GM21447 (cell line): ENCODE results near the gene NKD1.
"Not testable (repeated sequence)": the region's sequence is repeated elsewhere in the genome, so short reads cannot be mapped to it uniquely, and the experiment has no call there.

ENCODE experiments used
- ATAC-seq: cut with Tn5 transposase; IDR thresholded peaks from one replicate; pipeline ENCODE4 v1.9.1; 2021; ENCODE audit not compliant: unreplicated experiment

NKD1 gene

GRCh38 chr16:50536258-50536645, 11.9 kb upstream of the NKD1 start:
- not testable (repeated sequence) for ATAC-seq

- ATAC-seq = no peak
These were observed 10.5 kb upstream of the NKD1 start for GRCh38 chr16:50537533-50538290.

- ATAC-seq = no peak
These were observed 9.7 kb upstream of the NKD1 start for GRCh38 chr16:50538411-50539052.

GRCh38 chr16:50539053-50539695, 9.0 kb upstream of the NKD1 start:
- no peak for ATAC-seq

DNA sequence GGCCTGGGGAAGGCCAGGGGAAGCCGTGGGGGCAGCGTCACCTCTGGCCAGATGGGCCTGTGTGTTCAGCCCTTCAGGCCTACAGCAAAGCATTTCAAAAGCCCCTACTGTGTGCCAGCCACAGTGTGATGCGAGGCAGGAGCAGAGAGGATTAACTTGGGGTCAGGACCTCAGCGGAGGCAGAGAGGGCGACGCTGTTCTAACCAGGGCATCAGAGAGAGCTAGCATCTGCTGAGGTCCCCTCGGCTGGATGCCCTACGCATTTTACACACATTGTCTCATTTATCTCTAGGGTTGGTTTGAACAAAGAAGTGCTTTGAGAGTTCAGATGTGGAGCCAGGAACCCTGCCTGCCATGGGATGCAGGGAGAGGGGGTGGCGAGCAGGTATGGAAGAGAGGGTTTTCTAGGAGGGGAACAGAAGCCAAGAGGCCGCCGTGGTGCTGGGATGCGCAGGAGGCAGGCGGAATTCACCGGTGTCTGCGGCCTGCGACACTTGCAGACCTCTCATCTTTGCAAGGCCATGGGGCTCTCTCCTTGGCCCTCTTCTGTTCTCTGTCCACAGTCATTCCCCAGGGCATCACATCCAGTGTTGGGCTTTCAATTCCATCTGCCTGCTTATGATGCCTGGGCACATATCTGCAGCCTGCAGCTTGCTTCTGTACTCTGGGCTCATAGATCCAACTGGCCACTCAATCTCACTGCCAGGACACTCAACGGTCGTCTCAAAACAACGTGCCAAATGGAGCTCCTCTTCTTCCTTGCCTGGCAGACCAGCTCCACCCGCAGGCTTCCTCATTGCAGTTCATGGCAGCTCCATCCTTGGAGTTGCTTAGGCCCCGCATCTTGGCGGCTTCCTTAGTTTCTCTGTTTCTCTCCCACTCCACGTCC, 8.1 kb upstream of the NKD1 start:
- ATAC-seq = no peak

DNA sequence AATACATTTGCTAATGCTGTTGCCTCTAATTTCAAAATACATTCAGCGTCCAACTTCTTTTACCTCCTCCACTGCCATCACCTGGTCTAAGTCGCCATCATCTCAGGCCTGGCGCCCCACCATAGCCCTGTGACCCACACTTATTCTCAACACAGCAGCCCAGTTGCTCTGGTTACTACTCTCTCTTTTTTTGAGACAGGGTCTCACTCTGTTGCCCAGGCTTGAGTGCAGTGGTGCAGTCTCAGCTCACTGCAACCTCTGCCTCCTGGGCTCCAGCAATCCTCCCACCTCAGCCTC, 7.5 kb upstream of the NKD1 start:
- ATAC-seq = no peak

GRCh38 chr16:50542703-50543102, 5.5 kb upstream of the NKD1 start:
- no peak for ATAC-seq

GRCh38 chr16:50546125-50546524, 2.1 kb upstream of the NKD1 start:
- ATAC-seq = no peak

GRCh38 chr16:50547340-50548124, 664 bp upstream of the NKD1 start:
- peak; percentile 51 for ATAC-seq

DNA sequence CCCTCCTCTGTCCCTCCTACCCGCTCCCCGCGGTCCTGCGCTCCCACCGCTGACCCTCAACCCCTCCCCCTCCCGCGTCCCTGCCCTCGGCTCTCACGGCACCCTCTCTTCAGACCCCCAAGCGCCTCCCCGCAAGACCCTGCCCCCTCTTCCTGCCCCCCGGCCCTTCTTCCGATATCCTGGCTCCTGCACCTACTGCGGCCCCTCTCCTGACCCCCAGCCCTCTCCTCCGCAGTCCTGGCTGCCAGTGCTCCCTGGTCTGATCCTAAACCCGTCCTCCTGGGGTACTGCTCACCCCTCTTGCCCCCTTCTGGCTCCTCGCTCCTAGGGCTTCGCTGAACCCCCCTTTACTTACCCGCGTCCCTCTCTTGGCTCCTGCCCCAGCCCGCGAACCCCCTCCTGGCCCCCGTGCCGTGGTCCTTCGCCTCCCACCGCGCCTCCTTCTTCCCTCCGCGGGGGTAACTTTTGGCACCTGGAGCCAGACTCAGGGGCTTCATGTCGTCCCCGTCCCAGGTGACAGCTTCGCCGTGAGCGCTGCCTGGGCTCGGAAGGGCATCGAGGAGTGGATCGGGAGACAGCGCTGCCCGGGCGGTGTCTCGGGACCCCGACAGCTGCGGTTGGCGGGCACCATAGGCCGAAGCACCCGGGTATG, 839 bp downstream of the NKD1 start:
- no peak for ATAC-seq

DNA sequence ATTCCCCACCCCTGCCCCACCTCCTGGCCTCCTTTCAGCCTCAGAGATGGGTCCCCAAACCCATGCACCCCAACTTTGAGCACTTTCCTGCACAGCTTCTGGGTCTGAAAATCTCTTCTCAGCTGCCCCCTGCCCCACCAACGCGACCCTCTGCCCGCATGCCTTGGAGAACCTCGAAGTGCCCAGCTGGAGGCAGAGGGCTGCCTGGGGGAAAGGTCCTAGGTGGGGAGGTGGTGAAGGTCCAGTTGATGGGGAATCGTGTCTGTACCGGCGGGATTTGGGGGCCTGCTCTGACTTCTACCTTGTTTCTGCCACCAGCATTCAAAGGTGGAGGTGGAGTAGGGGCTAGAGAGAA, 1.3 kb downstream of the NKD1 start:
- no peak for ATAC-seq

DNA sequence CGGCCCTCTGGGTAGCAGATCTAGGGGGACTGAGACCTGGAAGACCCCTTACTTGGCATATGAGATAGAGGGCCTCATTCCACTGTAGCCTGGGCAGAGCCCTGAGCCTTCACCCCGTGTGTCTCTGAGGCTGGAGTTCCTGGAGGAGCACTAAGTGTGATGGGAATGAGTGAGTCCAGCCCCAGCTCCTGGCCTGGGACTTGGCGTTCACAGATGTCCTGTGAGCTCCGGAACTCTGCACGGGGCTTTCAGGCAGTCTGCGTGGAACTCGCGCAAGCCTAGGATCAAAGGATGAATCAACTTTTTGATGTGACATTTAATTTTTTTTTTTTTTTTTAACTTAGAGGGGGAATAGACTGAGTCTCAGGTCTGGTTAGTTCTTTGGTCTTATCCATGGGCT, 1.8 kb downstream of the NKD1 start:
- ATAC-seq = no peak

DNA sequence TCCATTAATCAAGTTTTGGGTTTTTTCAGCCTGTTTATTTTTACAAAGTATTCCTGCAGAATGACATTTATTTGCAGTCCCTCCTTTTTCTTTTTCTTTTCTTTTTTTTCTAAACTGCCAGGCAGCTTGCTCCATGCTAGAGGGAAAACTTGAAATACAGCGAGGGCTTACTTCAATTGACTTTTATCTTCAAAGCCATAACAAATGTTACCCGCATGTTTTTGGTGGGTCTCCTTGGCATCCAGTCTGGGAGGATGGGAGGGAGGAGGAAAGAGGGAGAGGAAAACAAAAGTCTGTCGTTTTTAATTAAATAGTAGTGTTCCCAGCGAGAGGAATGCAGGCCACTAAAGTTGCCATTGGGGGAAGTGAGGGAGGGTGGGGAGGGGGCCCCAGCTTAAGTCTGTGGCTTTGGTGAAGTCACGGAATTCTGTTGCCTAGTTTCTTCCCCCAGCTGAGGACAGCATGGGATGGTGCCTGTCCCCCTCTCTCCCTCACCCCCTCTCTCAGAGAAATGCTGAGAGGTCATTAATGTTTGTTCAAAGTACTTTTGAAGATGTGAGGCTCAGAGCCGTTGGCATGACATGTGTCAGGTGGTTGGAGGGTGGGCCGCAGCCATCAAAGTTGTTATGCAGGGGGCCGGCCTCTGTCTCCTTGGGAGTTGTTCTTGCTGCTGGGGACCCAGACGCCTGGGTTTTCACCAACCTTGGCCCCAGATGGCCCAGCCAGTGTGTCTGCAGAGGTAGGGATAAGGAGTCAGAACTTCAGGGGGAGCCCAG, 2.9 kb downstream of the NKD1 start:
- ATAC-seq = no peak

DNA sequence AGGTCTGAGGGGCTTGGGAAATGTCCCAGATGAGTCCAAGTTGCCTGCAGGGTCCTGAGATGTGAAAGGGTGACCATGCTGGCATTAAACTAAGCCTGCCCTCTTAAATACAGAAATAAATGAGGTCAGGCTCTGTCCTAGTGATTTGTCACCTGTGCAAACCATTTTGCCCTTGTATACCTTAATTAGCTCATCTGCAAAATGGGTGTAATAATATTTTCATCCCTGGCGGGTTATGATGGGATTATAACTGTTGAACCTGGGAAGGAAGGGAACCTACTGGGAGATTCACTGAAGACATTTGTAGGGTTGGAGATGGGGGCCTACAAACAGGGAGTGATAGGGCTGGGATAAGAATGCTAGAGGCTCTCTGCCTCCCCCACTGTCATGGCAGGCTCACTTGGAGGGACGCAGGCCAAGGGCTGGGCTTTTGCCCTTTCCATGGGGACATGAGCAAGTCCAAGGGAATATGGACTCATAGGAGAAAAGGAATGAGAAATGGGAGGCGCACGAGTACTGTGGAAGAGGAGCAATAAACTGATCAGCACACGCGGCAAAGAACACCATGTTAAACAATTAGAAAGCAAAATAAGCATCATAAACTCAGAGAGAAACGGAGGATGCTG, 4.4 kb downstream of the NKD1 start:
- no peak for ATAC-seq

DNA sequence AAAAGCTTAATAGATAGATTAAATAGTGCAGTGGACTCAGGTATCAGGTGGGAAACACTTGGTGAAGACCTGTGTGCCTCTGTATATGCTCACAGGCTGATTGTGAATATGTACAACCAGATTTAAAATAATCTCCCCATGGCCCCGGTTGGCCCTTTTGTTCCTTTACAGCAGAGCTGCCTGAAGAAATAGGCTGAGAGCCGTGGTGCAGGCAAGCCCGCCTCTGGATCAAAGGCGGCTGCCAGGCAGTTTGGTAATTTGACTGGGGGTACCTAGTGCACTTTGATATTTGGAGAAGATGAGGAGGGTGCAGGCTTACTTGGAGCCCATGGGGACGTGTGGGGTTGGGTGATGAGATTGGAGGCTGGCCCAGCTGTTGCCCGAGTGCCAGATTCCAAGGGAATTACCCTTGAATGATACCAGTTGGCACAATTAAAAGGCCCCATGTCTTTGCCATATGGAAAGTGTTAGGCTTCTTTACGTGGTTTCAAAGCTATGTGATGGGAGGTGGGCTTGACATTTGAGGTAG, 5.0 kb downstream of the NKD1 start:
- no peak for ATAC-seq

- ATAC-seq = no peak
These were observed 5.7 kb downstream of the NKD1 start for GRCh38 chr16:50553731-50554360.

DNA sequence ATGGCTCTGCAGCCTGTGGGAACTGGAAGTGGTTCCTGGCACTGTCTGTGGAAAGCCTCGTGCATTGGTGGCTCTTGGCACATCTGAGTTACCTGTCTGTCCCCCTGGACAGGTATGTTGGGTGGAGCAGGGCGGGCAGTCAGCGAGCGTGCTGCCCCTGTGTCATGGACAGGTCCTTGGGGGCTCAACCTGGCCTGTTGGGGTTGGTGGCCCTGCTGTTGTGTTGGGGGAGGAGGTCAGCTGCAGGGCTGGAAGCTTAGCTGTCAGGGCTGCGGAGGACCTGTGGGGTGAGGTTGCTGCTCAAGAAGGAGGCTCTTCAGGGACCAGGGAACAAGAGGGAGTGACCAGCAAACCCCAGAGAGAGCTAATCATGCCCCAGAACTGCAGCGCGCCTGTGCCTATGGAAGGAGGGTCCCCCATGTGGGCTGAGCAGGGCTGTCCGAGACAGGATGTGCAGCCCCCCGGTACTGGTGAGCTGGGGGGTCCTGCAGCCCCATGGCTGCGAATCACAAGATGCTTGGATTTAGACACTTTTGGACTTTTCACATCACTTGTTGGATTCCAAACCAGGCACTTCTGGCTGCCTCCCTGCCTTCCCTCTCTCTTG, 7.2 kb downstream of the NKD1 start:
- no peak for ATAC-seq
